ENCODE data around the gene FCRLB. TPM values are rescaled to one million over a fixed set of nuclear protein-coding genes. Genes with fewer than 3 reads are reported as not detected.
A peak's percentile ranks its signal among the peaks of the same experiment; 100 is the strongest.
"Not testable (repeated sequence)": the region's sequence is repeated elsewhere in the genome, so short reads cannot be mapped to it uniquely, and the experiment has no call there.

The FCRLB gene, protein sequence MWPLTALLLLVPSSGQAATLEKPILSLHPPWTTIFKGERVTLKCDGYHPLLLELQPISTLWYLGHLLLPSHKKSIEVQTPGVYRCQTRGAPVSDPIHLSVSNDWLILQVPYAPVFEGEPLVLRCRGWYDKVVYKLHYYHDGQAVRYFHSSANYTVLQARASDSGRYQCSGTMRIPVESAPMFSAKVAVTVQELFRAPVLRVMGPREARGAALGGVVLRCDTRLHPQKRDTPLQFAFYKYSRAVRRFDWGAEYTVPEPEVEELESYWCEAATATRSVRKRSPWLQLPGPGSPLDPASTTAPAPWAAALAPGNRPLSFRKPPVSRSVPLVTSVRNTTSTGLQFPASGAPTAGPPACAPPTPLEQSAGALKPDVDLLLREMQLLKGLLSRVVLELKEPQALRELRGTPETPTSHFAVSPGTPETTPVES
- 11.1 TPM for polyA plus RNA-seq

DNA sequence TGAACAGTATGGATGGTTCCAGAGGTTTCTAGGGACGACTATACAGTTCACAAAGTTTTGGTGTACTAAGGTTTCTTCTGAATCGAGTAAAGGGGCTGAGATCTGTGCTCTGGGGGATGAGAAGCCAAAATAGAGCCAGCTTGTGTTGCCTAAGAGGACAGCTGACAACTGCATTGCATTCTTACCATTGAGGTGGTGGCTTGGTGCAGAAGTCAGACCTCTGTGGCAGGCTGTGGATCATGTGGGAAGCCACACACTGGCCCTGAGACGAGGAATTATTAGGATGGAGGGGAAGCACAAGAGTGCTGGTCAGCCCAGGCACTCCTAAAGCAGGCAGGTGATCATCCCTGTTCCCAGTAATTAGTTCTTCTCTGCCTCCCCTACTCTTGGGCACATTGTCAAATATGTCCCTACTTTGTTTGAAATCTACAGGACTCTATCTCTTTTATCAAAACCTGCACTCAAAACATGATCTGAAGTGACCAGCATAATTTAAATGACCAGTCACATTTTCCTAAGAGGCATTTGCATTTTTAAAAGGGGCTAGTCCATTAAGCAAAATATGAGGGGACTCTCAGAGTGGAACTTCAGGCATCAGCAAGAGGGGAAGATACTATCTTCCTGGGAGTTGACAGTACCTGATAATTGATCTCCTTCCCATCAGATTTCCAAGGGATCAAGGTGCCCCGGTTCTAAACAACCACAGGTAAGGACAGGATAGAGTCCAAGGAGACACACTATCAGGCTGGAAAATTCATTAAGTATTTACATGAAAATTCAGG, at the start of gene FCRLB:
Gene FCRLB, plus strand, starts transcription at position 589 of the 782 bp plus-strand sequence. CDS start 1,129 bp downstream, outside the sequence.
- no peaks in the 10 kb centered on the region for H3K9me3 Mint-ChIP-seq
- no peaks in the 10 kb centered on the region for H3K27me3 Mint-ChIP-seq
- H3K4me1 Mint-ChIP-seq = peaks cover 29 to 50% (median 42%) of the 10 kb centered on the region in 3 donors
- H3K36me3 Mint-ChIP-seq = peaks cover 2% of the 10 kb centered on the region
- peak within 1 kb of the TSS in 2 of 4 donors; percentile 11 to 30 for H3K4me3 Mint-ChIP-seq
- no peak within 1 kb of the TSS for H3K27ac Mint-ChIP-seq

DNA sequence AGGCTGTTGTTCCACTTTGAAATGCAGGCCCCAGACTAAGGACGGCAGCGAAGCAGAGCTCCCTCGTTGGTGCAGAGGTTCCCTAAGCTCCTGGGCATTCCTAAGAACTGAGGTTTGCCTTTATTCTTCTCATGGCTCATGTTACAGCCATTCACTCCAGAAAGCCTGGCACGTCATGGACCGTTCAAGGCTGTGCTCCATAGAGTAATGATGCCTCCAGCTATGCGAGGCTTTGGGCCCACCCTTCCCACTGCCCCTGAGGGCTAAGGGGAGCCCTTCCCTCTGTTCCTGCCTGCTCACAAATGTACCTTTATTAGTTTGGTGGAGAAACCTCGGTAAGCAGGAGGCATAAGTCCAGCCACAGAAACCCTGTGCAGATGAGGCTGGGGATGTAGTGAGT, 47.9 kb upstream of the FCRLB start:
- not testable (repeated sequence) for H3K4me3 Mint-ChIP-seq, H3K27me3 Mint-ChIP-seq, H3K36me3 Mint-ChIP-seq, H3K9me3 Mint-ChIP-seq, H3K27ac Mint-ChIP-seq, H3K4me1 Mint-ChIP-seq

DNA sequence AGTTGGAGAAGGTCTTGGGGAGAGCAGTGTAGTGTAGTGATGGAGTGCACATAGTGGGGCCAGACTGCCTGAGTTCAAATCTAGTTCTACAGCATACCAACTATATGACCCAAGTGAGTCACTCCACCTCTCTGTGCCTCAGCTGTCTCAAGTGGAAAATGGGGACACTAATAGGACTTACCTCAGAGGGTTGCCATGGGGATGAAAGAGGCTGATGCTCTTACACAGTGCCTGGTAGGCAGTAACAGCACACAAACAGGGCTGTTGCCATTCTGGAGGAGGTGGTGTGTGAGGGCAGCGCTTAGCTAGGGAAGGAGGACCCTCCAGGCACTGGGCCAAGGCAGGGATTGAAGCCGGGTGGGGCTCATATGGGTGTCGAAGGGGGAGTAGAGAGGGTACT, 46.9 kb upstream of the FCRLB start:
- H3K4me1 Mint-ChIP-seq, H3K27me3 Mint-ChIP-seq, H3K9me3 Mint-ChIP-seq, H3K4me3 Mint-ChIP-seq, H3K36me3 Mint-ChIP-seq, H3K27ac Mint-ChIP-seq: not testable (repeated sequence)

DNA sequence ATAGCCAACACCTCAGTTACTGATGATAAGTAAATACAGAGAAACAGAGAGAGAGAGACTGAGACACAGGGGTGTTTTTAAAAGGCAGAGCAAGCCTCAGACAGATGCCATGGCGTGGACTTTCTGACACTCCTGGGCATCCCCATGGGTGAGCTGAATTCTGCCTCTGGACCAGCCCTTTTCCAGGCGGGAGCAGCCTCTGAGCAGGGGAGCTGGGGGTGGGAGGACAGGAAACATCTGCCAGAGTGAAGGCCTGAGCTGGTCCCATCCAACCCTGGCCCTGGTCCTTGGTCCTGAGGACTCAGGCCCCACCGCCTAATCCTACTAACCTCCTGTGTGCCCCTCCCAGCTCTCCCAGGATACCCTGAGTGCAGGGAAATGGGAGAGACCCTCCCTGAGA, 46.4 kb upstream of the FCRLB start:
- not testable (repeated sequence) for H3K4me3 Mint-ChIP-seq, H3K27me3 Mint-ChIP-seq, H3K27ac Mint-ChIP-seq, H3K4me1 Mint-ChIP-seq, H3K9me3 Mint-ChIP-seq, H3K36me3 Mint-ChIP-seq

DNA sequence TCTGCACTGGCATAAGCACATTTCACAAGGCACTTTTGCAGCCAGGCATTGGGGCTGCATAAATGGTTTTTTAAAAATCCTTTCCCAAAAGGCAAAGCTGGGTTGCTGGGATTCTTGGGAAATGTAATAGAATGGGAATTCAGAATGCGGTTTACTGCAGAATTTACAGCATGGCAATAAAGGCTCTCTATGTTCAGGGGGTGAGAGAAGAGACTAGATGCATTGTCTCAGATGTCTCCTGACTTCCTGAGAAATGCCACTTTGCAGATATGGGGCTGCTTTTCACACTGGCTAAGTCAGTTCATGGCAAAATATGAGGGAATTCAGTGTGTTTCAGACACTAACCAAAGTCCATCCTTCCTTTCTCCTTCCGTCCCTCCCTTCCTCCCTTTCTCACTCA, 44.9 kb upstream of the FCRLB start:
- H3K27ac Mint-ChIP-seq = peak overlapping the region in 1 of 3 donors; percentile 64
- H3K9me3 Mint-ChIP-seq = no peaks in the 10 kb centered on the region
- H3K4me1 Mint-ChIP-seq = peaks cover 0 to 4% (median 0%) of the 10 kb centered on the region in 3 donors
- H3K36me3 Mint-ChIP-seq = no peaks in the 10 kb centered on the region
- H3K27me3 Mint-ChIP-seq = no peaks in the 10 kb centered on the region
- no peak overlapping the region for H3K4me3 Mint-ChIP-seq

DNA sequence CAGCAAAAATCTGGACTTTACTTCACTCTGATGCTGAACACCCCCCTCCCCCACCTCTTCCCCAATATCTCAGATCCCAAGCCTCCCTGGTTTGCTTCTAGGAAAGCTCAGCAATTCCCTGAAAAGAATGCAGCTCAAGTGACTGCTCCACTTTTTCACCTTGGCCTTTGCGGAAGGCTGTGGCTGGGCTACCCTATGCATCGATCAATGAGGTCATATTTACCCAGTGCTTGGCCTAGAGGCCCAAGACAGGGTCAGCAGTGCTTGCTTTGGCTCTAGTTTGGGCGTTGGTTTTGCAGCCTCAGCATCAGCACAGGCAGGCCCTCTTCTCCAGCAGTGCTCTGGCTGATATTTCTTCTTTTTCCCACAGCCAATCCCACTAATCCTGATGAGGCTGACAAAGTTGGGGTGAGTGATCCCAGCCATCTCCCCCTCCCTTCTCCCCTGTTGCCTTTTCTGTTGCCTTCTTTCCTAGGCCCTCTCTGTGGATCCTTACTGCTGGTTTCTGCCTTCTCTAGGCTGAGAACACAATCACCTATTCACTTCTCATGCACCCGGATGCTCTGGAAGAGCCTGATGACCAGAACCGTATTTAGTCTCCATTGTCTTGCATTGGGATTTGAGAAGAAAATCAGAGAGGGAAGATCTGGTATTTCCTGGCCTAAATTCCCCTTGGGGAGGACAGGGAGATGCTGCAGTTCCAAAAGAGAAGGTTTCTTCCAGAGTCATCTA, 44.2 kb upstream of the FCRLB start:
- no peak overlapping the region for H3K4me3 Mint-ChIP-seq
- no peaks in the 10 kb centered on the region for H3K27me3 Mint-ChIP-seq
- no peaks in the 10 kb centered on the region for H3K36me3 Mint-ChIP-seq
- H3K9me3 Mint-ChIP-seq = no peaks in the 10 kb centered on the region
- H3K27ac Mint-ChIP-seq = peak overlapping the region in 1 of 3 donors; percentile 64
- H3K4me1 Mint-ChIP-seq = peaks cover 0 to 4% (median 2%) of the 10 kb centered on the region in 3 donors

DNA sequence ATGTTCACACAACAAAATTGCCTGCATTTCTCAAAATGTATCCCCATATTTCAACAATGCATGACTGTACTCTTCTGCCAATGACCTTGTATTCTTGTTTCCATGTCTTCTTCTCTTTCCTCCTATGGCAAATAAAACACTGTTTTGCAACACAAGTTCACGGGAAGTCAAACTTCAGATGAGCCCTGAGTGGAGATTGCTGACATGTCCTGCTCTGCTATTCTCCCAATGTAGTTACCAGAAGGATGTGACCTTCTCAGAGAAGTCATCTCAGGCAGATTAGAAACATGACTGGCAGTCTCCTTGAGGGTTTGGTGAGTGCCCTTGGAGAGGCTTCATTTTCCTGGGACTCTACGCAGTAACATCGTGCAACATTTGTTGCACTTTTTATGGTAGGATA, 42.8 kb upstream of the FCRLB start:
- Mint-ChIP-seq H3K4me1 (peaks cover 0 to 4% (median 2%) of the 10 kb centered on the region in 3 donors), H3K27me3 (no peaks in the 10 kb centered on the region), H3K4me3 (no peak overlapping the region), H3K27ac (no peak overlapping the region), H3K36me3 (no peaks in the 10 kb centered on the region), H3K9me3 (no peaks in the 10 kb centered on the region)

DNA sequence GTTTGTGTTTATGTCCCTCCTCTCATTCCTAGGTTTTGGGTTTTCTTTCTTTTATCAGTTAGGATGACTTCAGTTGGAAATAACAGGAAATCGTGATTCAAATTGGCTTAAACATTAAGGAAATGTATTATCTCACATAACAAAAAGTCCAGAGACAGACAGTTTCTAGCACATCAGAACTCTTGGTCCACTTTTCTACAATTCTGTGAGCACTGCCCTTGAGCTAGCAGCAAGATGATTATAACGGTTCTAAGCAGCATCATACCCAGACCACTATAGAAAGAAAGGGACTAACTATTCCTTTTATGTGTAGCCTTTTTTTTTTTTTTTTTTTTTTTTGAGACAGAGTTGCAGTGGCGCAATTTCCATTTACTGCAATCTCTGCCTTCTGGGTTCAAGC, 39.5 kb upstream of the FCRLB start:
- Mint-ChIP-seq H3K4me3 (no peak overlapping the region), H3K36me3 (no peaks in the 10 kb centered on the region), H3K27me3 (no peaks in the 10 kb centered on the region), H3K4me1 (peaks cover 0 to 4% (median 2%) of the 10 kb centered on the region in 3 donors), H3K27ac (peak overlapping the region in 1 of 3 donors; percentile 26), H3K9me3 (no peaks in the 10 kb centered on the region)

DNA sequence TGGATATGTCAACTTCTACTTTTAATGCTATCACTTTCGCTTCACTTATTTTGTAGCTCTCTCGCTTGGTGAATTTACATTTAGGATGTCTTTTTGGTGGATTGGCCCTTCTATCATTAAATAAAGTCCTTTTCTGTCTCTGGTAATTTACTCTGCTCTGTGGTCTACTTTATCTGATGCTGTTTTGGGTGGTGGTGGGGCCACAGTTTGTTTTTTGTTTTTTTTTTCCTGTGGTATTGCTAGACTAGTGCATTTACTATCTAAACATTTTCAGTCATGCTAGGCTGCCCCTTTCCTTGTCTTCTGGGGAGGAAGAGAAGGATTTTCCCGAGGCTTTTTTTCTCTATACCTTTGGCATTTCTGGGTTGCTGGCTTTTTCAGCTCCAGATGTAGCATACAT, 32.4 kb upstream of the FCRLB start:
- no peaks in the 10 kb centered on the region for H3K27me3 Mint-ChIP-seq
- H3K36me3 Mint-ChIP-seq = peaks cover 2% of the 10 kb centered on the region
- peak overlapping the region in 1 of 3 donors; percentile 36 for H3K27ac Mint-ChIP-seq
- H3K4me1 Mint-ChIP-seq = peaks cover 6 to 8% (median 7%) of the 10 kb centered on the region in 3 donors
- H3K4me3 Mint-ChIP-seq = peak overlapping the region in 2 of 4 donors; percentile 15 to 55
- H3K9me3 Mint-ChIP-seq = no peaks in the 10 kb centered on the region

DNA sequence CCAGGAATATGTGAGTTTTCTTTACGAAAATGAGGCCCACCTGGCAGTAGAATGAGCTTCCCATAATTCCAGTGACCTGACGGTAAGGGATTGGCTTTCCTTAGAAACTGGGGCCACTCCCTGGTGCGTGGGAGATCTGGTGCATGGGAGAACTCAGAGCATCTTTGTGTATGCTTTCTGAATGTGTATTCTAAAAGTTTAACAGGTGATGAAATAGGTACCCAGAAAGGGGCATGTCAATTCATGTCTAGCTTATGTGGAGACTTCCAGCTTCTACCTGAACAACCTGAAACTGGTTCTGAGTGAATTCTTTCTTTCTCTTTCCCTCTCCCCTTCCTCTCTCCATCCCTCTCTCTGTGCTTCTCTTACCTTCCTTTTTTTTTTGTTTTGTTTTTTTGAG, 29.5 kb upstream of the FCRLB start:
- Mint-ChIP-seq H3K27me3 (no peaks in the 10 kb centered on the region), H3K4me1 (peaks cover 6 to 8% (median 7%) of the 10 kb centered on the region in 3 donors), H3K9me3 (peaks cover 0 to 8% (median 2%) of the 10 kb centered on the region in 3 donors), H3K4me3 (peak overlapping the region in 1 of 4 donors; percentile 72), H3K27ac (no peak overlapping the region), H3K36me3 (peaks cover 4% of the 10 kb centered on the region)

DNA sequence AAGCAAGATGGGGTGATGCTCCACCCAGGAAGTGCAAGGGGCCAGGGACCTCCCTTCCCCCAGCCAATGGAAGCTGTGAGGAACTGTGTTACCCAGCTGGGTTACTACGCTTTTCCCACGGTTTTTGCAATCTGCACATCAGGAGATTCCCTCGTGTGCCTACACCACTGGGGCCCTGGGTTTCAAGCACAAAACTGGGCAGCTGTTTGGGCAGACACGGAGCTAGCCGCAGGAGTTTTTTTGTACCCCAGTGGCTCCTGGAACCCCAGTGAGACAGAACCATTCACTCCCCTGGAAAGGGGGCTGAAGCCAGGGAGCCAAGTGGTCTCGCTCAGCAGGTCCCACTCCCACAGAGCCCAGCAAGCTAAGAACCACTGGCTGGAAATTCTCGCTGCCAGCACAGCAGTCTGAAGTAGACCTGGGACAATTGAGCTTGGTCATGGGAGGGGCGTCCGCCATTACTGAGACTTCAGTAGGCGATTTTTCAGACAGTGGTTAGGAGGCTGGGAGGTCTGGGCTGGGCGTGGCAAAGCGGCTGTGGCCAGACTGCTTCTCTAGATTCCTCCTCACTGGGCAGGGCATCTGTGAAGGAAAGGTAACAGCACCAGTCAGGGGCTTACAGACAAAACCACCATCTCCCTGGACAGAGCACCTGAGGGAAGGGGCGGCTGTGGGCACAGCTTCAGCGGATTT, 28.2 kb upstream of the FCRLB start:
- H3K27me3 Mint-ChIP-seq = not testable (repeated sequence)

DNA sequence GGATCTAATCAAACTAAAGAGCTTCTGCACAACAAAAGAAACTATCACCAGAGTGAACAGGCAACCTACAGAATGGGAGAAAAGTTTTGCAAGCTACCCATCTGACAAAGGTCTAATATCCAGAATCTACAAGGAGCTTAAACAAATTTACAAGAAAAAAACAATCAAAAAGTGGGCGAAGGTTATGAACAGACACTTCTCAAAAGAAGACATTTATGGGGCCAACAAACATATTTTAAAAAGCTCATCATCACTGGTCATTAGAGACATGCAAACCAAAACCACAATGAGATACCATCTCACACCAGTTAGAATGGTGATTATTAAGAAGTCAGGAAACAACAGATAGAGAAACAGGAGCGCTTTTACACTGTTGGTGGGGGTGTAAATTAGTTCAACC, 23.0 kb upstream of the FCRLB start:
- not testable (repeated sequence) for H3K27ac Mint-ChIP-seq, H3K36me3 Mint-ChIP-seq, H3K4me1 Mint-ChIP-seq, H3K9me3 Mint-ChIP-seq, H3K27me3 Mint-ChIP-seq, H3K4me3 Mint-ChIP-seq

More for the DNA sequence above, 28.2 kb upstream of the FCRLB start:
- not testable (repeated sequence) for H3K4me1 Mint-ChIP-seq, H3K36me3 Mint-ChIP-seq, H3K27ac Mint-ChIP-seq, H3K9me3 Mint-ChIP-seq, H3K4me3 Mint-ChIP-seq

DNA sequence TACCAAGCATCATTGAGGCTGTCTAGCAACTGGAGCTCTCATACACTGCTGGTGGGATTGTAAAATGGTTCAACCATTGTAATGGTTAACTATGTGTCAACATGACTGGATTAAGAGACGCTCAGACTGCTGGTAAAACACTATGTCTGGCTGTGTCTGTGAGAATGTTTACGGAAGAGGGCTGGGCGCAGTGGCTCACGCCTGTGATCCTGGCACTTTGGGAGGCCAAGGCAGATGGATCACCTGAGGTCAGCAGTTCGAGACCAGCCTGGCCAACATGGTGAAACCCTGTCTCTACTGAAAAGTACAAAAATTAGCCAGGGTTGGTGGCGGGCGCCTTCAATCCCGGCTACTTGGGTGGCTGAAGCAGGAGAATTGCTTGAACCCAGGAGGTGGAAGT, 19.1 kb upstream of the FCRLB start:
- no peaks in the 10 kb centered on the region for H3K27me3 Mint-ChIP-seq
- peak overlapping the region in 1 of 4 donors; percentile 34 for H3K4me3 Mint-ChIP-seq
- no peaks in the 10 kb centered on the region for H3K9me3 Mint-ChIP-seq
- no peaks in the 10 kb centered on the region for H3K36me3 Mint-ChIP-seq
- H3K4me1 Mint-ChIP-seq = peaks cover 7 to 13% (median 8%) of the 10 kb centered on the region in 3 donors
- no peak overlapping the region for H3K27ac Mint-ChIP-seq

DNA sequence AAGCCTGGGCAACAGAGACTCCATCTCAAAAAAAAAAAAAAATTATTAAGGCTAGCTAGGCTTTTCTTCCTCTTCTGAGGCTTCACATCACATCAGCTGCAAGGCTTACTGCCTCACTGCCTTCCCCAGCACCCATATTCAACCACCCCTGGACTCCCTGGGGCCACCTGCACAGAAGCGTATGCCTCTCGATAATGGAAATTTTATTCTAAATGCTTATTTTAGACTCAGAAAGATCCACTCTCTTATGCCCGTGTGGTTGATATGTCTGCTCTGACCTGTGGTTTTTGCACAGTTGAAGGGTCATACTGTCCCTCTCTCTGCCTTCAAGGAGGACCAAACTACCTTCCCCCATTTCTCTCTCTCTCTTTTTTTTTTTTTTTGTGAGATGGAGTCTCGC, 15.8 kb upstream of the FCRLB start:
- Mint-ChIP-seq H3K27ac (peak overlapping the region in 1 of 3 donors; percentile 78), H3K36me3 (no peaks in the 10 kb centered on the region), H3K4me3 (peak overlapping the region; percentile 65 to 88 (median 76)), H3K27me3 (no peaks in the 10 kb centered on the region), H3K4me1 (peaks cover 20 to 26% (median 22%) of the 10 kb centered on the region in 3 donors), H3K9me3 (no peaks in the 10 kb centered on the region)
